Mononuclear cell (primary cell): Measurements from ENCODE around the gene REXO1. TPM values are rescaled to one million over a fixed set of nuclear protein-coding genes. Genes with fewer than 3 reads are reported as not detected.

Experiments used
- H3K27me3 ChIP-seq: 2 replicates; pipeline ENCODE4 v1.6.0; 2011; ENCODE audit warnings: low read length, control low read depth; ENCODE audit not compliant: insufficient read depth
- H3K4me1 ChIP-seq: 2 replicates; pipeline ENCODE4 v1.5.1; 2011; ENCODE audit warnings: mild to moderate bottlenecking, low read length, control low read depth; ENCODE audit not compliant: insufficient read depth
- H3K4me3 ChIP-seq: 2 replicates; pipeline ENCODE4 v1.5.1; 2011; ENCODE audit warnings: mild to moderate bottlenecking, low read length, moderate library complexity
- H3K9me3 ChIP-seq: 2 replicates; pipeline ENCODE4 v1.5.1; 2011; ENCODE audit warnings: low read depth, mild to moderate bottlenecking, control low read depth, low read length
- total RNA-seq: library from RNA; depleted of rRNA; stranded (reverse); fragments of >200 nt; gene quantifications from one replicate; pipeline ENCODE4 v1.2.3, GENCODE V29; 2012

REXO1 gene
- total RNA-seq, 1 donor: 66.2 TPM

DNA sequence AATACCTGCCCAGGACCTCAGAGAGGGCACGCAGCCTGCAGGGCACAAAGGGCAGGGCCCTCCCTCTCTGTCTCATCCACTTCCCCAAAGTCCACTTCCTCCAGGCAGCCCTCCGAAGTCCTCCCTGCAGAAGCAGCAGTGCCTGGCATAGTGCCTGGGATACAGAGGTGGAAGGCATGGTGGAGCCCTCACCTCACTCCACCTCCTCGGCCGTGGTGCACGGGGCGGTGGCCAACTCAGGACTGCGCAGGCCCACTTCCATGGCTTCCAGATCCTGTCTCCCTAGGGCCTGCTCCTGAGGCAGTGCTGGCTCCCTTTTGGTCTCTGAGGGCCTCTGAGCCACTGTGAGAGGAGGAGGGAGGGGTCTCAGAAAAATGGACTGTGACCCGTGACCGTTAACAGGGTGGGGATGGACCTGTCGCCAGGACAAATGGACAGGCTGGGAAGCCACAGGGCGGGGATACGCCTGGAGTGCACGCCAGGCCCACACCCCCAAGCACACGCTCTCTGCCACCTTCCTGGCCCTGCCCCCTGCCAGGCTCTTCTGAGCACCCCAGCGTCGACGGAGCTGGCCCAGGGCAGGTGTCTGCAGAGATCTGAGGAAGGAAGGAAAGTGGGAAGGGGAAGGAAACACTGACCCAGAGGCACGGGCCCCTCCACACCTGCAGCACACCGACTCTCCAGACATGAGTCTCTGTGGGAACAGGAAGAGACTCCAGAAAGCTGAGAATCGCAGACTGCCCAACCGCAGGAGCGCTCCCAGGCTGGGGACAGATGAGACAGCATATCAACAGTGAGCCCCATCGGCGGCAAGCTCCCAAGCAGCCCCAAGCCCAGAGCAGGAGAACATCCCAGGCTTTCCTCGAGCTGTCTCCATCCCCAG lies 8.4 kb downstream of the REXO1 start:
- Histone ChIP-seq H3K4me3 (no peak overlapping the region), H3K9me3 (no peaks in the 10 kb centered on the region), H3K4me1 (peaks cover 53% of the 10 kb centered on the region), H3K27me3 (no peaks in the 10 kb centered on the region)

GRCh38 chr19:1837625-1838105 lies 10.6 kb downstream of the REXO1 start:
- Histone ChIP-seq H3K27me3 (no peaks in the 10 kb centered on the region), H3K4me1 (peaks cover 37% of the 10 kb centered on the region), H3K4me3 (no peak overlapping the region), H3K9me3 (no peaks in the 10 kb centered on the region)

- Histone ChIP-seq H3K4me3 (no peak overlapping the region), H3K4me1 (peaks cover 36% of the 10 kb centered on the region), H3K27me3 (no peaks in the 10 kb centered on the region), H3K9me3 (no peaks in the 10 kb centered on the region)
Measured at GRCh38 chr19:1837222-1837565, 11.1 kb downstream of the REXO1 start.

DNA sequence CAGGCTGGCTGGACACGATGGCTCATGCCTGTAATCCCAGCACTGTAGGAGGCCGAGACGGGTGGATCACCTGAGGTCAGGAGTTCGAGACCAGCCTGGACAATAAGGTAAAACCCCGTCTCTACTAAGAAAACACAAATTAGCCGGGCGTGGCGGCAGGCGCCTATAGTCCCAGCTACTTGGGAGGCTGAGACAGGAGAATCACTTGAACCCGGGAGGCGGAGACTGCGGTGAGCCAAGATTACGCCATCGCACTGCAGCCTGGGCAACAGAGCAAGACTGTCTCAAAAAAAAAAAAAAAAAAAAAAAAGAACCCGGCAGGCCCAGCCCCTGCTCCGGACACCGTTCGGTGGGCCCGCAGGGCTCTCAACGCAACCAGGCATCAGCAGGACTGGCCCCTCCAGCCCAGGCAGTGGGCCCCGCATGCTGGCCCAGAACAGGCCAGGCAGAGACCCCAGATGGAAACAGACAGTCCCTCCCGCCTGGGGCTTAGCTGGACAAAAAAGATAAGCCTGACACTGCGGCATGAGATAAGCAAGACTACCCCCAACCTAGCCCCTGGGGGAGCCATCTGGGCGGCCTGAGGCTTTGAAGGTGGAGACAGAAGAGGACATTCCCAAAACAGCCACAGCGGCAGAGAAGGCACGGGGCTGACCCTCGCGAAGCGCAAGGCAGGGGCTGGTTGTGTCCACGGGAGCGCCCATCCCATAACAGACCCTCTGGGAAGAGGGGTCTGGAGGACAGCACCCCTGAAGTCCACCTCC lies 11.6 kb downstream of the REXO1 start:
- no peaks in the 10 kb centered on the region for H3K9me3 ChIP-seq
- peaks cover 33% of the 10 kb centered on the region for H3K4me1 ChIP-seq
- no peaks in the 10 kb centered on the region for H3K27me3 ChIP-seq
- H3K4me3 ChIP-seq: no peak overlapping the region

DNA sequence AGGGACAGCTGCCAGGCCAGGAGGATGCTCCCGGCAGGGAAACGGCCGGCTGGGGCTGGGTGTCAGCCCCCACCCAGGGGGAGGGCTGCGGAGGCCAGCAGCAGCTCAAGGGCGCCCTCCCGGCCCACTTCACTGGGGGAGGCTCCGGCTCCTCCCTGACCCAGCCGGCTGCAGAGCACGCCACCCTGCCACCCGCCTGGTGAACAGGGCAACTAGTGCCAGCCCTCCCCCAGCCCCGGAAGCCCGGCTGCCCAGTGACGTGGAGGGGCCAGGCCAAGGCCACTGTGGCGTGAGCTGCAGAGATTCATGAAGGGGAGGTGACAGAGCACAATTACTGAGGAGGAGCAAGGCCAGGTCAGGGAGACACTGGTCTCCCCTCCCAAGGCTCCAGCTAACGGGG lies 14.7 kb downstream of the REXO1 start:
- H3K4me3 ChIP-seq: no peak overlapping the region
- H3K27me3 ChIP-seq: no peaks in the 10 kb centered on the region
- H3K9me3 ChIP-seq: no peaks in the 10 kb centered on the region
- H3K4me1 ChIP-seq: peaks cover 9% of the 10 kb centered on the region

GRCh38 chr19:1832046-1832663 lies 16.1 kb downstream of the REXO1 start:
- H3K4me1 ChIP-seq: no peaks in the 10 kb centered on the region
- H3K9me3 ChIP-seq: no peaks in the 10 kb centered on the region
- no peak overlapping the region for H3K4me3 ChIP-seq
- H3K27me3 ChIP-seq: no peaks in the 10 kb centered on the region

GRCh38 chr19:1830978-1831377 lies 17.3 kb downstream of the REXO1 start:
- H3K4me1 ChIP-seq: no peaks in the 10 kb centered on the region
- H3K4me3 ChIP-seq: no peak overlapping the region
- no peaks in the 10 kb centered on the region for H3K27me3 ChIP-seq
- H3K9me3 ChIP-seq: no peaks in the 10 kb centered on the region

DNA sequence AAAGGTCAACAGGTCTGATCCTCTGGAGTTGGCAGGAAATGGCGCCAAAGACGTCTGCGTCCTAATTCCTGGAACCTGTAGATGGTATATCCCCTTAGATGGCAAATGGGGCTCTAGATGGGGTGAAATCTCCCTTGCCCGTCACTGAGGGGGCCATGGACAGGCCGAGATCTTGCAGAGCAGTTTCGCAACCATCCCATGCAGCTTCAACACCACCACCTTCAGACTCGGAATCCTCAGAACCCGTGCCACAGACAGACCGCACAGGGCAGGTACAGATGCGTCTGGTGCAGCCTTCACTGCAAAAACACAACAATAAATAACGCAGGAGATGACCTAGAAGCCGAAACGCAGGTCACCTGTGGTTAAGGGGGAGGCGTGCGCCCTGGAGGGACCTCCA lies 17.7 kb downstream of the REXO1 start:
- no peaks in the 10 kb centered on the region for H3K9me3 ChIP-seq
- H3K4me1 ChIP-seq: no peaks in the 10 kb centered on the region
- H3K27me3 ChIP-seq: no peaks in the 10 kb centered on the region
- H3K4me3 ChIP-seq: no peak overlapping the region

- H3K4me1 ChIP-seq: no peaks in the 10 kb centered on the region
- H3K27me3 ChIP-seq: no peaks in the 10 kb centered on the region
- no peaks in the 10 kb centered on the region for H3K9me3 ChIP-seq
- H3K4me3 ChIP-seq: no peak overlapping the region
Measured at GRCh38 chr19:1829958-1830357, 18.3 kb downstream of the REXO1 start.

DNA sequence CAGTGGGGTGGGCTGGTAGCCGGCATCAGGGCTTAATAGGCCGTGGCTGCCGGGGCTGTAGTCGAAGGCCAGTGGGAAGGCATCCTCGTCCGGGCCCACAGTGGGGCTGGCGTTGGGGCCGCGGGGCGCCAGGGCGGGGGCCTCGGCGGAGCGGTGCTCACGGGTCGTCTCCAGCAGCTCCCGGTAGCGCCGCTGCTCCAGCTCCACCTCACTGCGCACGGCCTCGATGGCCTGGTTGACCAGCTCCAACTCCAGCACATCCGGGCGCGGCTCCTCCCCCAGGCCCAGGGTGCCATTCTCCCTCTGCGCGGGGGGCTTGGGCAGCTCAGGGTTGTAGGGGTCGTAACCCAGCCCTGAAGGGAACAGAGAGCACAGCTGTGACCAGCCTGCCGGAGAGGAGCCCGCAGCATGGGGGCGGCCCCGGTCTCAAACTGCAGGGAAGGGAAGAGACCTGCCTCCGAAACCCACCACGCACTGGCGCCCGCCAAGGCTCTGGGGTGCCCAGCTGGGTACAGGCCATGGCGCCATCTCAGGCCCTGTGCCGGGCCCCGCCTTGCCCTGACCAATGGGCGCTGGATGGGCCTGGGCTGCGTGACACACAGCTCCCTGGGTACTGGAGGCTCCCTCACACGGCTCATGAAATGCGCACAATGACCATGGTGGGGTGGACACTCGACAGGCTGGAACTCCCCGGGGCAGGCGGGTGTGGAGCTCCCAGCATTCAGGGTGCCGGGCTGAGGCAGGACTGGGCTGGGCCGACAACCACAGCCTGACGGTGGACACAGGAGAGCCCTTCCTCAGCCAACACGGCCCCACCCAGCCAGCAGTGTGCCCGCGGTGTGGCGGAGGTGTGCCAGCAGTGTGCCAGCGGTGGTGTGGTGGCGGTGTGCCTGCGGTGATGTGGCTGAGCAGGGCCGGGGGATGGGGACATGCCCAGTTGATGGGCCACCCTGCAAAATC lies 19.7 kb downstream of the REXO1 start:
- no peak overlapping the region for H3K4me3 ChIP-seq
- H3K4me1 ChIP-seq: no peaks in the 10 kb centered on the region
- H3K9me3 ChIP-seq: no peaks in the 10 kb centered on the region
- H3K27me3 ChIP-seq: no peaks in the 10 kb centered on the region

GRCh38 chr19:1827566-1828278 lies 20.6 kb downstream of the REXO1 start:
- Histone ChIP-seq H3K9me3 (no peaks in the 10 kb centered on the region), H3K27me3 (no peaks in the 10 kb centered on the region), H3K4me3 (no peak overlapping the region), H3K4me1 (no peaks in the 10 kb centered on the region)

GRCh38 chr19:1826557-1827521 lies 21.4 kb downstream of the REXO1 start:
- Histone ChIP-seq H3K4me3 (no peak overlapping the region), H3K4me1 (no peaks in the 10 kb centered on the region), H3K27me3 (no peaks in the 10 kb centered on the region), H3K9me3 (no peaks in the 10 kb centered on the region)

GRCh38 chr19:1825909-1826556 lies 22.2 kb downstream of the REXO1 start:
- no peaks in the 10 kb centered on the region for H3K9me3 ChIP-seq
- H3K4me3 ChIP-seq: no peak overlapping the region
- H3K4me1 ChIP-seq: no peaks in the 10 kb centered on the region
- no peaks in the 10 kb centered on the region for H3K27me3 ChIP-seq
